Panc1 (cell line): ENCODE results near the gene DLL3.

Experiments
- CTCF ChIP-seq: fragments of 450-650 bp; IDR thresholded peaks from 2 replicates; pipeline ENCODE4 v1.5.1; 2017; ENCODE audit warnings: mild to moderate bottlenecking
- POLR2AphosphoS5 ChIP-seq: IDR thresholded peaks from 2 replicates; pipeline ENCODE4 v1.6.1; 2012; ENCODE audit warnings: mild to moderate bottlenecking, low read depth, low read length, moderate library complexity
- REST ChIP-seq, 2 experiments: IDR thresholded peaks; 2 replicates each; pipeline ENCODE4 v1.6.1; 2011 to 2012; ENCODE audit warnings: low read depth in 2 of 2, control low read depth in 1 of 2, low read length in 1 of 2, mild to moderate bottlenecking in 1 of 2, moderate library complexity in 1 of 2; ENCODE audit not compliant: insufficient read depth in 1 of 2
- SIN3A ChIP-seq: IDR thresholded peaks from 2 replicates; pipeline ENCODE4 v1.6.1; 2012; ENCODE audit warnings: low read depth, mild to moderate bottlenecking, low read length, moderate library complexity, borderline replicate concordance; ENCODE audit not compliant: insufficient read depth

- no peak for TF ChIP-seq CTCF
- no peak for TF ChIP-seq REST (IDR thresholded peaks at IDR 0.05; ENCODE audit: insufficient read depth in 1 of 2, low read depth in 2 of 2, low read length in 1 of 2)
- TF ChIP-seq POLR2AphosphoS5: no peak
- TF ChIP-seq SIN3A: no peak
Observed at GRCh38 chr19:39479916-39480315, 18.8 kb upstream of the DLL3 start.
